GM12891 (cell line): Measurements from ENCODE around the gene HNMT.

Experiments
- POLR2A ChIP-seq: IDR thresholded peaks from 2 replicates; pipeline ENCODE4 v1.6.1; 2011; ENCODE audit warnings: low read depth, low read length, control low read depth
- POLR2AphosphoS5 ChIP-seq: IDR thresholded peaks from 2 replicates; pipeline ENCODE4 v1.6.1; 2011; ENCODE audit warnings: low read depth, low read length, control low read depth
- TAF1 ChIP-seq: IDR thresholded peaks from 2 replicates; pipeline ENCODE4 v1.6.1; 2011; ENCODE audit warnings: low read depth, low read length, control low read depth

DNA sequence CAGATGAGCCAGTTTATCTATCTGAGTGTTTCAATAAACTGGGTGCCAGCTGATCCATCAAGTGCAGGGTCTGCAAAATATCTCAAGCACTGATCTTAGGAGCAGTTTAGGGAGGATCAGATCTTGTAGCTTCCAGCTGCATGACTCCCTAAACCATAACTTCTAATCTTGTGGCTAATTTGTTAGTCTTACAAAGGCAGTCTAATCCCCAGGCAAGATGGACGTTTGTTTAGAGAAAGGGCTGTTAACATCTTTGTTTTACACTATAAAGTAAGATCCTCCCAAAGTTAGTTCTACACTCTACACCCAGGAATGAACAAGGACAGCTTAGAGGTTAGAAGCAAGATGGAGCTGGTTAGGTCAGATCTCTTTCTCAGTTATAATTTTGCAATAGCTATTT, 28.7 kb upstream of the HNMT start:
- no peak for TF ChIP-seq POLR2A
- no peak for TF ChIP-seq TAF1
- TF ChIP-seq POLR2AphosphoS5 = no peak
